CD4-positive, CD25-positive, alpha-beta regulatory T cell (primary cell): ENCODE data around the gene TRAF7. TPM values are rescaled to one million over a fixed set of nuclear protein-coding genes. Genes with fewer than 3 reads are reported as not detected.
"Not testable (repeated sequence)": the region's sequence is repeated elsewhere in the genome, so short reads cannot be mapped to it uniquely, and the experiment has no call there.

Source experiments
- ATAC-seq, 2 donors: fragments of 150-1000 bp; cut with Tn5 transposase; one replicate each; pipeline ENCODE4 v1.10.0; 2021; ENCODE audit warnings: low read depth in 2 of 2, moderate number of reproducible peaks in 2 of 2, moderate library complexity in 1 of 2
- DNase-seq, 3 donors: peaks; one replicate each; pipeline versions ENCODE4 v3.0.0 to v3.0.0-alpha.2; 2012 to 2022; ENCODE audit warnings: mixed read lengths in 1 of 3
- H3K27ac ChIP-seq: one replicate; pipeline ENCODE4 v1.7.0; 2013; ENCODE audit warnings: mild to moderate bottlenecking, low read length; ENCODE audit not compliant: insufficient read depth, poor library complexity, severe bottlenecking
- H3K27me3 ChIP-seq: one replicate; pipeline ENCODE4 v1.7.0; 2013; ENCODE audit warnings: low read length; ENCODE audit not compliant: control insufficient read depth, insufficient read depth
- H3K36me3 ChIP-seq: one replicate; pipeline ENCODE4 v1.7.0; 2013; ENCODE audit warnings: mild to moderate bottlenecking, low read length, moderate library complexity; ENCODE audit not compliant: control insufficient read depth, insufficient read depth
- H3K4me1 ChIP-seq: 2 replicates; pipeline ENCODE4 v1.7.0; 2013; ENCODE audit warnings: mild to moderate bottlenecking, low read length; ENCODE audit not compliant: insufficient read depth, control insufficient read depth, poor library complexity, severe bottlenecking
- H3K4me3 ChIP-seq: one replicate; pipeline ENCODE4 v1.7.0; 2013; ENCODE audit warnings: low read depth, mild to moderate bottlenecking, low read length, moderate library complexity
- H3K9me3 ChIP-seq, 2 experiments: 1 replicate in 1 of 2; 2 replicates in 1 of 2; pipeline ENCODE4 v1.7.0; 2013; ENCODE audit warnings: low read length in 2 of 2, mild to moderate bottlenecking in 1 of 2, moderate library complexity in 1 of 2; ENCODE audit not compliant: control insufficient read depth in 2 of 2
- H3K27ac Mint-ChIP-seq, 3 donors: one replicate each; pipeline ENCODE4 v1.8.0; 2020 to 2022; ENCODE audit warnings: mild to moderate bottlenecking in 3 of 3, mixed read lengths in 3 of 3, moderate library complexity in 2 of 3
- H3K27me3 Mint-ChIP-seq: one replicate; pipeline ENCODE4 v1.8.0; 2022; ENCODE audit warnings: mild to moderate bottlenecking, mixed read lengths
- H3K36me3 Mint-ChIP-seq: one replicate; pipeline ENCODE4 v1.8.0; 2020; ENCODE audit warnings: mixed read lengths
- H3K4me1 Mint-ChIP-seq, 4 donors: one replicate each; pipeline ENCODE4 v1.8.0; 2020 to 2022; ENCODE audit warnings: mixed read lengths in 4 of 4, mild to moderate bottlenecking in 1 of 4
- H3K4me3 Mint-ChIP-seq, 4 donors: one replicate each; pipeline ENCODE4 v1.8.0; 2020 to 2022; ENCODE audit warnings: mild to moderate bottlenecking in 4 of 4, mixed read lengths in 4 of 4, moderate library complexity in 3 of 4
- H3K9me3 Mint-ChIP-seq, 7 donors: one replicate each; pipeline ENCODE4 v1.8.0; 2020 to 2022; ENCODE audit warnings: mixed read lengths in 7 of 7, mild to moderate bottlenecking in 3 of 7, moderate library complexity in 2 of 7
- polyA plus RNA-seq, 4 donors: library from polyadenylated mRNA; unstranded; fragments of 300-500 nt; fragmentation: Illumina TruSeq; gene quantifications; one replicate each; pipeline ENCODE4 v1.2.3, GENCODE V29; 2021
- total RNA-seq: library from RNA; stranded (reverse); gene quantifications from one replicate; pipeline ENCODE4 v1.2.3, GENCODE V29; 2022

Gene TRAF7
- total and polyA plus RNA-seq, 5 donors from 2014 or later, result 4.0 to 33.4 (median 4.9) TPM

DNA sequence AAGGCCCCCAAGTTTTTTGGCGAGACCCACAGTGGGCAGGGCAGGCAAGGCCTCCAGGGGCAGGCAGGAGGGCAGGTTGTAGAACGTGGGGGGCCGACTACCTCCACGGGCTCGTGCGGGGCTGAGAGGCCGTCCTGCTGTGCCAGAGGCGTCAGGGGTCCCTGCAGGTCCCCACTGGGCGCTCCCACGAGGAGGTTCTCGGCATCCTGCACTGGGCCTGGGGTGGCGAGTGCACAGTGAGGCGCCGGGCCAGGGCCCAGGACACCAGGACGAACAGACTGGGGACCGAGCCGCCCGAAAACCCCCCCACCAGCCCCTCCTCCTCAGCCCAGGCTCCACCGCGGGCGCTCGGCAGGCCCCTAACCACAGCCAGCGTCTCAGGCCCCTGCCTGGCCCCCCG is 39.2 kb upstream of the TRAF7 start:
- not testable (repeated sequence) for H3K27ac Mint-ChIP-seq, H3K9me3 Mint-ChIP-seq, DNase-seq

DNA sequence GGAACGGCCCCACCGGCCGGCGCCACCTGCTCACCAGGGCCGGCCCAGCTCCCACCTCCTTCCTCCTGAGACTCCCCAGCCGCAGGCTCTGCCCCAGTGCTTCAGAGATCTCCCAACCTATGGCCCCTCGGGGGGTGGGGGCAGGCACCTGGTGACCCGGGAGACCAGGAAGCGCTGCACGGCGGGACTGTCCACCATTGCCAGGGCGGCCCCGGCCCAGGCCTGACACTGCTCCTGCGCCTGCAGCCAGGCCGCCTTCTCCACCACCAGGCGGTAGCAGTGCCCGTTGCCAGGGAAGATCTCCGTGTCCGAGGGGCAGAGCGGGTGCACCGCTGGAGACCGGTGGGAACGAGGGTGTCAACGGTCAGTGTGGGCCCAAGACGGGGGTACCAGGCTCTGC is 38.2 kb upstream of the TRAF7 start:
- not testable (repeated sequence) for H3K27me3 Mint-ChIP-seq, ATAC-seq, H3K4me1 ChIP-seq, H3K4me3 Mint-ChIP-seq, H3K36me3 ChIP-seq, H3K36me3 Mint-ChIP-seq, DNase-seq, H3K27me3 ChIP-seq, H3K27ac ChIP-seq, H3K9me3 ChIP-seq, H3K9me3 Mint-ChIP-seq, H3K27ac Mint-ChIP-seq, H3K4me3 ChIP-seq, H3K4me1 Mint-ChIP-seq

More for the DNA sequence above, 39.2 kb upstream of the TRAF7 start:
- not testable (repeated sequence) for H3K36me3 Mint-ChIP-seq, H3K4me1 Mint-ChIP-seq, H3K27me3 ChIP-seq, H3K4me1 ChIP-seq, H3K27ac ChIP-seq, H3K9me3 ChIP-seq, H3K4me3 ChIP-seq, H3K36me3 ChIP-seq, H3K27me3 Mint-ChIP-seq, H3K4me3 Mint-ChIP-seq, ATAC-seq

GRCh38 chr16:2117960-2118722 is 37.4 kb upstream of the TRAF7 start:
- ATAC-seq, H3K36me3 ChIP-seq, H3K4me3 ChIP-seq, H3K27me3 ChIP-seq, H3K27me3 Mint-ChIP-seq, H3K4me1 ChIP-seq, H3K4me3 Mint-ChIP-seq, H3K4me1 Mint-ChIP-seq, H3K27ac Mint-ChIP-seq, H3K9me3 ChIP-seq, H3K27ac ChIP-seq, H3K36me3 Mint-ChIP-seq, H3K9me3 Mint-ChIP-seq, DNase-seq: not testable (repeated sequence)

- H3K9me3 Mint-ChIP-seq, H3K36me3 ChIP-seq, H3K27me3 ChIP-seq, H3K36me3 Mint-ChIP-seq, H3K9me3 ChIP-seq, H3K4me1 ChIP-seq, H3K4me3 ChIP-seq, H3K27me3 Mint-ChIP-seq, H3K27ac ChIP-seq: not testable (repeated sequence)
- H3K4me1 Mint-ChIP-seq, result peaks cover 0 to 17% (median 1%) of the 10 kb centered on the region in 4 donors
- H3K27ac Mint-ChIP-seq, result peak overlapping the region in 1 of 3 donors; percentile 84
- H3K4me3 Mint-ChIP-seq, result peak overlapping the region in 2 of 4 donors; percentile 51 to 58
- DNase-seq, result peak in 2 of 3 donors; percentile 28 to 35
- peak; percentile 52 to 54 for ATAC-seq
Measured at GRCh38 chr16:2121325-2121724, 34.3 kb upstream of the TRAF7 start.

DNA sequence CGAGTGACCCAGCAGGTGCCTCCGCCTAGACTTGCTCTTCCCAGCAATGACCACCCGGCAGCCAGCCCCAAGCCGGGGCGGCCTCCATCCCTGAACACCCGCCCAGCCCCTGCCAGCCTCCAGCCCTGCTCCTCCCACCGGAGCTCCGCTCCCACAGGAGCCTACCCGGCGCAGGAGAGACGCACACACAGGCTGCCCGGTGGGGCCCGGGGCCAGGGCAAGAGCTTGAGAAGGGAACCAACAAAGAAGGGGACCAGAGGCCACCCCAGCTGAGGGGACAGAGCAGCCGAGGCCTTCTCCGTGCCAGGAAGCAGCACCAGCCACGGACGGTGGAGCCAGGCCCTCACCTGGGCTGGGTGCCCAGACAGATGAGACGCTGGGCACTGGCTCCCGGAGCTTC is 33.7 kb upstream of the TRAF7 start:
- H3K9me3 ChIP-seq, result no peaks in the 10 kb centered on the region
- H3K36me3 ChIP-seq, result no peaks in the 10 kb centered on the region
- H3K27ac Mint-ChIP-seq, result no peak overlapping the region
- H3K4me1 ChIP-seq, result no peaks in the 10 kb centered on the region
- no peak overlapping the region for H3K27ac ChIP-seq
- H3K4me1 Mint-ChIP-seq, result peaks cover 0 to 20% (median 2%) of the 10 kb centered on the region in 4 donors
- no peaks in the 10 kb centered on the region for H3K27me3 Mint-ChIP-seq
- no peak for ATAC-seq
- DNase-seq, result no peak
- no peak overlapping the region for H3K4me3 Mint-ChIP-seq
- H3K4me3 ChIP-seq, result no peak overlapping the region
- H3K9me3 Mint-ChIP-seq, result no peaks in the 10 kb centered on the region
- no peaks in the 10 kb centered on the region for H3K36me3 Mint-ChIP-seq
- H3K27me3 ChIP-seq, result no peaks in the 10 kb centered on the region

DNA sequence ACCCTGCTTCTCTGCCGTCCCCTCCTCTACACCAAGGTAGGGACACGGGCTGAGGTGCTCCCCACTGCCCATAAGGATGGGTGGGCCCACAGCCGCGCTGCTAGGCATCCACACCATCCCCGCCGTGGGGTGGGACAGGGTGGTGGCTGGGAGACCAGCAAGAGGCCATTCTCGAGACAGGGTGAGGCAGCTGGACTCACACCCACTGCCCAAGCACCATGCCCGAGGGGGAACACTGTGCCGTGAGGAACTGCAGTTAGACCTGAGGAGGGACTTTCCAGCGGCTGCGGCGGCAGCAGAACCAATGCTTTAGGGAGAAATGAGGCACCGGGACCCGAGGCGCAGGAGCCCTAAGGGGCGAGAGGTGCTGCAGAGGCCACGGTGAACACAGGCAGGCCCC is 33.2 kb upstream of the TRAF7 start:
- no peak overlapping the region for H3K27ac ChIP-seq
- H3K4me3 ChIP-seq, result no peak overlapping the region
- Mint-ChIP-seq H3K9me3 (no peaks in the 10 kb centered on the region), H3K4me3 (no peak overlapping the region), H3K27ac (no peak overlapping the region), H3K4me1 (peaks cover 0 to 25% (median 4%) of the 10 kb centered on the region in 4 donors), H3K27me3 (no peaks in the 10 kb centered on the region), H3K36me3 (no peaks in the 10 kb centered on the region)
- ATAC-seq (no peak), DNase-seq (no peak)
- no peaks in the 10 kb centered on the region for H3K27me3 ChIP-seq
- H3K9me3 ChIP-seq, result no peaks in the 10 kb centered on the region
- H3K36me3 ChIP-seq, result no peaks in the 10 kb centered on the region
- H3K4me1 ChIP-seq, result no peaks in the 10 kb centered on the region

GRCh38 chr16:2122934-2123683 is 32.5 kb upstream of the TRAF7 start:
- not testable (repeated sequence) for H3K4me1 ChIP-seq, H3K9me3 ChIP-seq, H3K4me3 ChIP-seq, H3K27ac ChIP-seq, H3K9me3 Mint-ChIP-seq, H3K27me3 ChIP-seq, H3K27ac Mint-ChIP-seq, H3K36me3 Mint-ChIP-seq, H3K27me3 Mint-ChIP-seq, H3K4me3 Mint-ChIP-seq, DNase-seq, H3K36me3 ChIP-seq, ATAC-seq
- H3K4me1 Mint-ChIP-seq, result peaks cover 0 to 27% (median 4%) of the 10 kb centered on the region in 4 donors
